PFSK-1 (cell line): ENCODE measurements around the gene FBXO24.

Experiments used
- FOXP2 ChIP-seq: optimal IDR thresholded peaks from 2 replicates; pipeline ENCODE3; 2011; ENCODE audit warnings: borderline replicate concordance, control low read depth, inconsistent platforms; ENCODE audit not compliant: insufficient read depth; ENCODE audit errors: extremely low read length, extremely low read depth
- POLR2AphosphoS5 ChIP-seq: IDR thresholded peaks from 2 replicates; pipeline ENCODE4 v1.6.1; 2012; ENCODE audit warnings: low read depth, mild to moderate bottlenecking, control low read depth, low read length, moderate library complexity
- REST ChIP-seq, 2 experiments: IDR thresholded peaks; 2 replicates each; pipeline versions ENCODE4 v1.6.1 to v1.8.0; 2011 to 2012; ENCODE audit warnings: low read depth in 2 of 2, low read length in 2 of 2, control low read depth in 1 of 2, inconsistent platforms in 1 of 2, mild to moderate bottlenecking in 1 of 2, moderate library complexity in 1 of 2; ENCODE audit not compliant: insufficient read depth in 1 of 2
- SIN3A ChIP-seq: IDR thresholded peaks from 2 replicates; pipeline ENCODE4 v1.6.1; 2012; ENCODE audit warnings: mild to moderate bottlenecking, low read length, moderate library complexity, borderline replicate concordance; ENCODE audit not compliant: insufficient read depth
- TAF1 ChIP-seq: IDR thresholded peaks from 2 replicates; pipeline ENCODE4 v1.6.1; 2012; ENCODE audit warnings: low read length, control low read depth, borderline replicate concordance; ENCODE audit not compliant: insufficient read depth

The FBXO24 gene

GRCh38 chr7:100632951-100633717, 47.0 kb downstream of the FBXO24 start:
- TF ChIP-seq SIN3A (no peak), POLR2AphosphoS5 (no peak), FOXP2 (no peak), REST (IDR thresholded peaks at IDR 0.05; ENCODE audit: insufficient read depth in 1 of 2, low read depth in 2 of 2, low read length in 2 of 2) (no peak), TAF1 (no peak)

GRCh38 chr7:100639995-100640516, 53.9 kb downstream of the FBXO24 start:
- TF ChIP-seq POLR2AphosphoS5: no peak
- TF ChIP-seq SIN3A: no peak
- no peak for TF ChIP-seq REST (IDR thresholded peaks at IDR 0.05; ENCODE audit: insufficient read depth in 1 of 2, low read depth in 2 of 2, low read length in 2 of 2)
- no peak for TF ChIP-seq TAF1
- no peak for TF ChIP-seq FOXP2

GRCh38 chr7:100640517-100641440, 54.7 kb downstream of the FBXO24 start:
- TF ChIP-seq SIN3A: no peak
- no peak for TF ChIP-seq TAF1
- TF ChIP-seq POLR2AphosphoS5: no peak
- no peak for TF ChIP-seq FOXP2

GRCh38 chr7:100641463-100641859, 55.3 kb downstream of the FBXO24 start, which contains the start of gene TFR2:
TFR2 (minus strand) TSS chr7:100641552; CDS start chr7:100641509, 43 bp downstream.
- no peak for TF ChIP-seq POLR2AphosphoS5
- no peak for TF ChIP-seq SIN3A
- no peak for TF ChIP-seq REST (IDR thresholded peaks at IDR 0.05; ENCODE audit: insufficient read depth in 1 of 2, low read depth in 2 of 2, low read length in 2 of 2)
- no peak for TF ChIP-seq FOXP2
- no peak for TF ChIP-seq TAF1
